DMS79 treated with DMSO at 0.1 percent for 48 hours (cell line): ENCODE measurements around the gene VPS13C.
"Not testable (repeated sequence)": the region's sequence is repeated elsewhere in the genome, so short reads cannot be mapped to it uniquely, and the experiment has no call there.

Source experiments
- DNase-seq: peaks from one replicate; lab custom pipeline; 2025; lab: John Stamatoyannopoulos, UW

Gene VPS13C

DNA sequence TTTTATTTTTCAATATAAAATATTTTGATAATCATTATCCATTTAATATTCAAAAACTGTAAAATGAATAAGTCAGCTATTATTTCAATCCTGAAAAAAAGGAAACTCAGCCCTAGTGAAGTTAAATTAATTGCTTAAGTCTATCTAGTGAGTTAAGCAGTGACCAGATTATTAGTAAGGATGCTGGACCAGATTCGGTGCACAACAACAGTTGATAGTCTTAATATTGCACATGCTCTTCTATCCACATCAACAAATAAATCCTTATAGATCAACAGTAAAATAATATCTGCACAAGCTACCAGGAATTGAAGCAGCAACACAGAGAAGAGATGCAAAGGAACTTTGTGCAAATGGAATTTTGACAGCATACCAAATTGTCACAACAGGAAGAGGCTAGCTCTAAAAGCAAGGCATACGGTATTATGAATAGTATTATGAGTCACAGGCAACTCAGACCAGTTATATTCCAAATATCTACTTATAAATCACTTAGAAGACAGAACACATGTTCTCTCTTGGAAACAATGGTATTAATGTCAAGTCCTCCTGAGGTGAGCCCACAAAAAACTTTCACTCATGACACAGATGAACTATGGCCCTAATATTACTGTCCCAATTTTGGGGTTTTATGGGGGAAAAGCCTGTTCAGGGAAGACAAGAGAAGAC, 24.9 kb downstream of the VPS13C start:
- no peak for DNase-seq

DNA sequence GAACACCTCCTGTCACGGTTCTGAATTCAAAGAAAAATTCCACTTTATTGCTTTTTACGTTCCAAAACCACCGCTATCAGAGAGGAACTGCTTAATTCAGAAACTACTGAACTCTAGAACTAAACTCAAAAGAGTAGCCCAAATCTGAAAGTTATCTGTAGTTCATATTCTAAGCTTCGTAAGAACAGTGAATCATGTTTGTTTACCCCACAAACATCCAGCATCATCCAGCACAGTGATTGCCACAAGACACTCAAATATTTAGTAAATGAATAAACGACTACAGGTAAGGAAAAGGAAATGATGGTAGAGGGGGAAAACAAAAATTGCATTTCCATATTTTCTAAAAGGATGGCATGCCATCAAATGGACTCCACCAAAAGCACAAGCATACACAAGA, 32.3 kb downstream of the VPS13C start:
- DNase-seq = no peak

DNA sequence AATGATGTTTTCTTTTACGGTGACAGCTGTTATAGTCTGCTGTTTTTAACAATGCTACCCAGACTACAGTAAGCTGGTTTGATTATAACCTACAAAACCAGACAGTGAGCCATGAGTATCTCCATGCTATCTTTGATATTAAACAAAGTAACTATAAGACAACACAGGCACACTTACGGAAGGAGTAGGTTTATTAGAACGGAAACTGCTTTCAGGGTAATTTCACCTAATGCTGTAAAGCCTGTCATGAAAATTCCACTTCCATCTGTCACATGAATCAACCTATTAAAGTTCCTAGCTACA, 33.0 kb downstream of the VPS13C start:
- no peak for DNase-seq

DNA sequence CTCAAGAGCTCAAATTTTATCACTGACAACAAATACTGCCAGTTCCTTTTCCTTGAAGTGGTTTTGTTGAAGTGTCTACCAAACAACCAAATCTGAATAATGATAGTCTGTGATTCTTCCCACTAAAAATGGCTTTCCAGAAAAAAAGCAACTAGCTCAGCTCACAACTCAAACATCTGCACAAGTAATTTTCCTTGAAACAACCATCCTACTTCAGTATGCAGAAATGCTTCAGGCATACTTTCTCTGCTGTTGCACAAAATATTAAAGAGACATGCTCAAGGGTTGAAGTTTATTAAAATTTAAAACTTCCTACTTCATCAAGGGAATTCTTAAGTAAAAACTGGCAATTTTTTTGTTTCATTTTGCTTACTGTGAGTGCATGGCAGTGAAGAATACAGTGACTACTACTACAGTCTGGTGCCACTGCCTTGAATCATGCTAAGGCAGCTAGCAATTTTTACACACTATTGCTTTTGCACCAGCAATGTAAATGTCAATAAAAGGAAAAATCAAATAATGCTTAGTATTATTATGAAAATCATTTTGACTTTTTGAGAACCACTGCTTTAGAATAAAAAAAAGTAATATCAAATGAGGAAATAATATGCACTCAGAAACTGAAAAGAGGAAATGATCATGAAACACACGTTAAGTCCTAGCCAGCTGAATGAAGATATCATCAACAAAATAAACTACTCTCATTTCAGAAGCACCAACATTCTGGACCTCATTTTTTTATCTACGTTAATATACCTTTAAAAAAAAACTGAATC, 33.6 kb downstream of the VPS13C start:
- DNase-seq = no peak

DNA sequence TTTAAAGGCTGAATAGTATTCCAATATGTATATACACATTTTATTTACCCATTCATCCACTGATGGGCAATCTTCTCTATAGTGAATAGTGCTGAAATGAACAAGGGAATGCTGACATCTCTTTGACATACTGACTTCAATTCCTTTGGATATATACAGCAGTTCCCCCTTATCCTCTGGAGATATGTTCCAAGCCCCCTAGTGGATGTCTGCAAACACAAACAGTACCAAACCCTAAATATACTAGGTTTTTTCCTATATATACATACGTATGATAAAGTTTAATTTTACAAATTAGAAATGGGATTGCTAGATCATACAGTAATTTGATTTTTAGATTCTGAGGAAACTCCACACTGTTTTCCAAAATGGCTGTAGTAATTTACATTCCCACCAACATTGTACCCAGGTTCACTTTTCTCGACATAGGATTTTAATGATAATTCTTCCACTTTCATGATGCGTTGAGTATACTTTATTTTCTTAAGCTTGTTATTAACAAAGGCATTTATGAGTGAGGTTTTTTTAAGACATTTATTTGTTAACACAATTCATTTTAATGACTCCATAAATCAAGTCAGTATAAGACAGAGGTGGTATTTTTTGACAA, 38.2 kb downstream of the VPS13C start:
- DNase-seq = no peak

DNA sequence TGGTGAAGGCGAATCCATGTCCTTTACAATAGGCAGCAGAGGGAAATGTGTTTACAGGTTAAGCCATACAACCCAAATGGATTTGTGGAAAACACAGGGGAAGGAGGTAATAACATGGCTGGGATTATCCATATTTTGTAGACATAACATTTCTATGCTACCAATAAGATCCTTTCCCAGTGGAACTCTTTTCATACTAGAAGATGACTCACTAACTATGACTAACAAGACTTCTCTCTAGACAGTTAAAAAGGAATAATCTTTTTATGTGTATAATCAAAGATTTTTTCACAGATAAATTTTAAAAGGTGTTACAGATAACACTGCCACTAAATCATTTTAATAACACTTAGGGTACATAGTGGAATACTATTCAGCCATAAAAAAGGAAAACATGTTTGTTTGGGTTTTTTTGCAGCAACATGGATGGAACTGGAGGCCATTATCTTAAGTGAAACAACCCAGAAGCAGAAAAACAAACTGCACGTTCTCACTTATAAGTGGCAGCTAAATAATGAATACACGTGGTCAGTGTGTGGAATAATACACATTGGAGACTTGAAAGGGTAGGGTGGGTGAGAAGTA, 39.6 kb downstream of the VPS13C start:
- no peak for DNase-seq

DNA sequence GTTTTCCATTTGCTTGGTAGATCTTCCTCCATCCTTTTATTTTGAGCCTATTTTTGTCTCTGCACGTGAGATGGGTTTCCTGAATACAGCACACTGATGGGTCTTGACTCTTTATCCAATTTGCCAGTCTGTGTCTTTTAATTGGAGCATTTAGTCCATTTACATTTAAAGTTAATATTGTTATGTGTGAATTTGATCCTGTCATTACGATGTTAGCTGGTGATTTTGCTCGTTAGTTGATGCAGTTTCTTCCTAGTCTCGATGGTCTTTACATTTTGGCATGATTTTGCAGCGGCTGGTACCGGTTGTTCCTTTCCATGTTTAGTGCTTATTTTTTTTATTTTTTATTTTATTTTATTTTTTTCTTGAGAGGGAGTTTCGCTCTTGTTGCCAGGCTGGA, 54.9 kb downstream of the VPS13C start:
- not testable (repeated sequence) for DNase-seq

DNA sequence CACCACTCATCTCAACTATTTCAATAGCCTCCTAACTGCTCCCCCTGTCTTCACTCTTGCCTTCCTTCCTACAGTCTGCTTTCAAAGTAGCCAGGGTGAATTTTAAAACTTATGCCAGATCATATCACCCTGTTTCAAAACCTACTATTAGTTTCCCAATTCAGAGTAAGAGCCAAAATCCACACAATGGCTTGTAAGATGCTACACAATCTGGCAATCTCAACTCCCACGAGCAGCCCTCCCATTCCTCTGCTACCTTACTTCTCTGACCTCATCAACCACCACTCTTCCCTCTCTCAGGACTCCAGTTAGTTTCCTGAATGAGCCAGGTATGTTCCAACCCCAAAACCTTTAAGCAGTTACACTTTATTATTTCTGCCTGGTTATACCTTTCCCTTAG, 62.5 kb downstream of the VPS13C start:
- no peak for DNase-seq

DNA sequence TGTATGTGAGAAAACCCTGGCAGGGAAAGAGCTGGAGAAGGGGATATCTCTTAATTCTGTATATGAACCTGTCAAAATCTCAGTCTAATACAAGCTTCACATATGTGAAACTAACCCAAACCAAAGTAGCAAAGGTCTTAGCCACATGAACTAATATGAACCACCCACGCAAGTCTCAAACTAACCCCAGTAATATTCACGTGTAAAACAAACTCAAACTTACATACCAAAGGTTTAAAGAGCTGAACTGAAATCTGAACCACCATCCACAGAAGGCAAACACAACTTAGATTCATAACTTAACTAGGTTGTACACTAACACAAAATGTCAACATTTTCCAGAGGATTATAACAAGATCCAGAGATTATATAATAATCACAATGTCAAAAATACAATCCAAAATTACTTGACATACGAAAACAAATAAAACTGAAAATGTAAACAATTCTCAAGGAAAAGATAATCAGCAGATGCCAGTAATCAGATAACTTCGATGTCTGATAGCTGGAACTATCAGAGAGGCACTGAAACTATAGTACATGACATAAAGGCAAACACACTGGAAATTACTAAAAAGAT, 64.1 kb downstream of the VPS13C start:
- no peak for DNase-seq

DNA sequence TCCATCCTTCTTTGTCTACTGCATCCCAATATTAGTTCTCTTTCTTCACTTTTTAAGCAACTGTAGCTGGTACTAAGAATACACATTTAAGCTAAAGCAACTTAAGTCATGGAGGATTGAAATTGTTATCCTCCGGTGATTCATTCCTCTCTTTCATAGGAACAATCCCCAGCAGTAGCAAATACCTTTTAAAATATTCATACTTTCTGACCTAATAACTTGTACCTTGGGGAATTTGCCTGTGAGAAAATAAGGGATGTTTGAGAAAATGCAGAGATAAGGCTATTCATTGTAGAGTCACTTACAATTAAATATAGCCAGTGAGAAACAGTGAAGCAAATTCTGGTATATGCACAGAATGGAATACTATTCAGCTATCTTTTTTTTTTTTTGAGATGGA, 66.0 kb downstream of the VPS13C start:
- DNase-seq = no peak

DNA sequence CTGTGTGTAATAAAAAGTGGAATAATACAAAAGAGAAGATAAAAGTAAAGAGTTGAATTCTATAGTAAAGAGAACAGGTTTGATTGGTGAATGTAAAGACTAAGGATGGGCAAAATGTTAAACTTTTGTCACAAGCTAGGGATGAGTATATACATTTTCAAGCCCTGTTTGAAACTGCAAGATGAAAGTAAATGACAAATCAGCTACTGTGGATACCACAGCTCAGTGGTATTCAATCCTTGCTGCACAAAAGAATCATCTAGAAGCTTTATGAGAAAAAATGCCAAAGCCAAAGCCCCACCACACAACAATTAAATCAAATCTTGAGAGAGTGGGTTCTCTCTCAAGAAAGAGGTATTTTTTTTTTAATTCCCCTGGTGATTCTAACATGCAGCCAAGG, 67.7 kb downstream of the VPS13C start:
- no peak for DNase-seq

DNA sequence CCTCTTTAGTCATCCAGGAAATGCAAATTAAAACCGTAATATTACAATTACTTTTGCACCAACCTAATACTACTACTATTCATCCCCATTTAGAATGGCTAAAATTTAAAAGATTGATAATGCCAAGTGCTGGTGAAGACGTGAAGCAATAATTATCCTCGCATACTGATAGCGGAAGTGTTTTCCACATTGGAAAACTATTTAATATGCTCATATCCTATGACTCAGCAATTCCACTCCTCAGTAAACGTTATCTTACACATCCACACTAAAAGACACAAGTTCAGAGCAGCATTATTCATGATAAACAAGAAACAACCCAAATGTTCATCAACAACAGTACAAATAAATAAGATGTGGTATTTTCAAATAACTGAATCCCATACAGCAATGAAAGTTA, 70.6 kb downstream of the VPS13C start:
- no peak for DNase-seq

DNA sequence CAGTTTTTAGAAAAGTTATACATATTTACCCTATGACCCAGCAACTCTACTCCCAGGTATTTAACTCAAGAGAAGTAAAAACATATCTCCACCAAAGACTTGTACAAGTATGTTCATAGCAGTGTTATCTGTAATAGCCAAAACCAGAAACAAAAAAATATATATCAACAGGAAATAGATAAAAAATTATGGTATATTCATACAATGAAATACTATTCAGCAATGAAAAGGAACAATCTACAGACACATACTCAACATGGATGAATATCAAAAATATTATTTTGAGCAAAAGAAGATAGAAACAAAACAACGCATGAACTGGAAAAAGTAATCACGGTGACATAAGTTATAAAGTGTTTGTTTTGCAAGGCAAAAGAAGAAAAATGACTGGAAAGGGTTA, 72.4 kb downstream of the VPS13C start:
- DNase-seq = no peak

DNA sequence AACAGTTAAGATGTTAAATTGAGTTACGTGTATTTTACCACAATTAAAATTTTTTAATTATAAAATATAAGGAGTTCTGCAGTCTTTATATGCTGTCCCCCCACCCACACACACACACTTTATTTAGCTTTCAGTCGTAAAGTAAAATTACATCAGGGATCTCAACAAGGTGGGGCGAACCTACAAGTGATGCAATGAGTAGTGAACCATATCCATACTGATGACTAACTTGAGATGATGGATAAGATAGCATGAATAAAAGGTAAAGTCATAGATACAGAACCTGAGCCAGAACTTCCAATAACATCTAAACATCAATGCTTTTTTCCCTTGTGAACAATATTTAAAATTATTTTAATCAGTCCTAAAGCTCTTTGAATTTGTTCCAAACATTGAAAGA, 77.2 kb downstream of the VPS13C start:
- DNase-seq = no peak

DNA sequence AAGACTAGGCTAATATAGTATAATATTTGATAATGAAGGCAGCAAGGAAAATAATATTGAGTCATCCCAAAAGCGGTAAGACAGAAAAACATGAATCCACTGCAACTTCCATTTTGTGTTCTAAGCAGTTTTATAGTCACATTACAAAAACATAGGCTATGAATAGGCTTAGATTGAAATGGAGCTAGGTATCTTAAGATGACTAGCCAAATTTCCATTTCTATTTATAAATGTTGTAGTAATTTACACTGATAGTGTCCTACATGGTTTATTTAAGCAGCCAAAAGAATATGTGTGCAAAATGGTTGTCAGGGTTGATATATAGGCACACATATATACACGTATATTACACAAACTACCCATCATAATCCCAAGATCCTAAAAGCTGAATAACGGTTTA, 82.0 kb downstream of the VPS13C start:
- no peak for DNase-seq

DNA sequence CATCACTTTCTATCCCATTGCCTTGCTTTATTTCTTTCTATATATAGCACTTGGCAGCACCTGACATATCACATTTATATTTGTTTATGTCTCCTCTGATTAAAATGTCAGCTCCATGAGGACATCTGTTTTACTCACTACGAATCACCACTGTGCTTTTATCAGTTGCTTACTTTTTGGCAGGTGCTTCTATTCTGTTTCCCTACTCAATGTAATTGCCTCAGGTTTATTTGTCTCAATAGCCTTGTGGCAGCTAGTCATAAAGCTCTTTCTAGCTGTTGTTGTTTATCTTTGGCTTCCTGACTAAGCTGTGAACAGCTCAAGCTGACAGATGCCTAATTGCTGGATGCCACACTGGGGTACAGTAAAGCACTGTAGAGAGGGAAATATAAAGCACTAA, 85.5 kb downstream of the VPS13C start:
- DNase-seq = no peak

DNA sequence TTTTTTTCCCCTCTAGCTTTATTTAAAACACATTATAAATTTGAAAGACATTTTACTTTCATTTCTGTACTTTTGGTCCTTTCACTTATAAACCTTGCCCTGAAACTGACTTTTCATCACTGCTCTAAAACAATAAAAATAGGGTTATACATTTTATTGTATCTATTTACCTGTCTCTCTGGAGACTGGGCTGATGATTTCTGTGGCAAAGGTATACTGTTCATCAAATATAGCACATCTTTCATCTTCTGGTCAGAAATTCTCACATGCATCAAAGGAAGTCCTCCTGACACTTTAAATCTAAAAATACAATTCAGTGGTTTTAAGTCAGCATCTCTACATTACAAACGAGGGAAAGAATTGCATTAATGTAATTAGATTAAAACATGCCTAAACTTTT, 86.1 kb downstream of the VPS13C start:
- no peak for DNase-seq

DNA sequence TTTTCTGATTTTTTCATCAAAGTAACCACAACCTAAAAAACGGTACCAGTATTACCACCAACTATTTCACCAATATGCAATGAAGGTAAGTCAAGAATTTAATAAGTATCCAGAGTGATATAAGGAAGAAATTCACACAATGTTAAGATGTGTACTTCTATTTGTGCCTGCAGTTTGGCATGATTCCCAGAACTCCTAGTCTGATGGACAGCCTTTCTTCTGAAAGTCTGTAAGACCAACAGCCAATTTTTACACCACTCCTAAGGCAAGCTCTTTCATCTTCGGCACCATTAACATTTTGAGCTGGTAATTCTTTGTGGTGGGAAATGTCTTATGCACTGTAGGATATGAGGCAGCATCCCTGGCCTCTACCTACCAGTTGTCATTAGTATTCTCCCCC, 108.3 kb downstream of the VPS13C start:
- DNase-seq = no peak

DNA sequence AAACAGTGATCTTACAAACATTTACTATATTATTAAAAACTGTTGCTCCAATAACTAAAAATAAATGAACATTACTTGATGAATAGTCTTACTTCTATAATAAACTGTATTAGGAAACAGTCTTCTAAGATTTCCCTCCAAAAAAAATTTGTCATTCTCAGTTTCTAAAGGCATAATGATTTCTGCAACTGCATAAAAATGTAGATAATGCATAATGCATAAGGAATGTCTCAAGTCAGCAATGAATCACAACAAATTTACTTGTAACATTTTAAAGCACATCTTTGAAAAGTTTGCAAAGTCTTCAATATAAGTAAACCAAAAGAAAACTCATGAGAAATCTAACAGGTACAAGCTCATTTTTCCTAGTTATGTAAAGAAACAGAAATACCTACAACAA, 113.5 kb downstream of the VPS13C start:
- no peak for DNase-seq

DNA sequence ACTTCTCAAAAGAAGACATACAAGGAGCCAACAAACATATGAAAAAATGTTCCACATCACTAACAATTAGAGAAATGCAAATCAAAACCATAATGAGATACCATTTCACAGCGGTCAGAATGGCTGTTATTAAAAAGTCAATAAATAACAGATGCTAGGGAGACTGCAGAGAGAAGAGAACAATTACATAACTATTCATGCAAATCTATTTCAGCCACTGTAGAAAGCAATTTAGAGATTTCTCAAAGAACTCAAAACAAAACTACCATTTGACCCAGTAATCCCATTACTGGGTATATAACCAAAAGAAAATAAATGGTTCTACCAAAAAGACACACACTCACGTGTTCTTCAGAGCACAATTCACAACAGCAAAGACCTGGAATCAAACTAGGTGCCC, 116.3 kb downstream of the VPS13C start:
- no peak for DNase-seq

DNA sequence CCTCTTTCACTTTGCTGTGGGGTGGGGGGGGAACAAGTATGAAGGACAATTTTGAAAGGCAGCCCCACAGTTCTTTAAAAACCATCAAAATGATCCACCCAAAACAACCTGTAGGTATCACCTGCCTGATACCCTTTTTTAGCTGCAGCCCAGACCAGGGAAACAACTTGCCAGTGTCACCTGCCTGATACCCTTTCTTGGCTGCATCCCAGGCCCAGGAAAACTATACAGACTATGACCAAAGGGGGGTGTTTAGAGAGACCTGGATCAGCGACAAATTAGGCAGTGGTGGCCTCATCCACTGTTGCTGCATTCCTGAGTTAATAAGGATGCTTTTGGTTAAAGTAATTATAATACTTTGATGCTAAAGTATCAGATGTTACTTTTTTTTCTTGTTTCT, 122.0 kb downstream of the VPS13C start:
- DNase-seq = peak; percentile 8

DNA sequence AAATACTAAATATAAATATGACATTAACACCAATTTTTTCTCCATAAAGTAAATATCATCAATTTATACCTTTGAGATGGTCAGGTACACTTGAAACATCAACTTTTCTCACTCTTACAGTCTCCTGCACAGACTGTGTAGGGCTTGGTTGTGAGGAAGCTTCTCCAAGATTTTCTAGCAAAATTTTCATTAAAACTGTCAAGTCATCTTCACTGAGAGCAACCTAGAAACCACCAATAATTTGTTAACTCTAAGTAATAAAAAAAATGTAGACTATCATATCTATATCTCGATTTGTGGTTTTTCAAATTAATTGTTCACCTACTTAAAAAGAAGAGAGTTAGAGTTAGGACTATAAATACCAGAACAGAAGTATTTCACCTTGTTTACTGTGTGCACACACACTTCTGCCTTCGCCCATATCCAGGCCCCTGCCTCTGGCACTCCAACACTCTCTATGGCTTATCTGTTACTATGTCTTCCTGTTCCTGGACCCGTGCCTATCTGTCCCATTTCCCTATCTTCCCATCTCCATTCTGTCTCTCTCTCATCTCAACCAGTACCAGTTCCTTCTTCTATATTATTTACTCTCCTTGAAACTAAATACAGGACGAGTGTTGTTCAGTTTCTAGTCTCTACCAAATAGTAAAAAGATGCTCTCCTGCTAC, 123.6 kb downstream of the VPS13C start:
- no peak for DNase-seq
